ENCODE measurements around the gene BMP8B. TPM values are rescaled to one million over a fixed set of nuclear protein-coding genes. Genes with fewer than 3 reads are reported as not detected.

BMP8B gene
- total and polyA plus RNA-seq, 2 experiments from 2014 or later, result not detected

- no peak overlapping the region for H3K27ac ChIP-seq
- no peaks in the 10 kb centered on the region for H4K20me1 ChIP-seq (ENCODE audit: insufficient read depth)
- no peaks in the 10 kb centered on the region for H3K27me3 ChIP-seq (replicated peaks; ENCODE audit: insufficient read depth)
- H3K4me1 ChIP-seq (ENCODE audit: insufficient read depth), result no peaks in the 10 kb centered on the region
- H3K9me2 ChIP-seq (ENCODE audit: insufficient read depth), result no peaks in the 10 kb centered on the region
- H3K9me3 ChIP-seq (ENCODE audit: low read depth), result no peaks in the 10 kb centered on the region
- H3K9ac ChIP-seq, result no peak overlapping the region
- no peak overlapping the region for H3K4me2 ChIP-seq (ENCODE audit: unreplicated experiment)
- H3K36me3 ChIP-seq (ENCODE audit: low read depth), result no peaks in the 10 kb centered on the region; the same call in 1 of the 2 replicates
- no peak for DNase-seq
- no peak overlapping the region for H3K4me3 ChIP-seq
- in situ Hi-C loops (cut with MboI), result no loop called here
- no peak overlapping the region for H2AFZ ChIP-seq
- TF ChIP-seq EZH2phosphoT487 (IDR thresholded peaks at IDR 0.05; ENCODE audit: insufficient read depth, low read depth), result no peak
- TF ChIP-seq EZH2 (IDR thresholded peaks at IDR 0.05; ENCODE audit: insufficient read depth, poor library complexity, severe bottlenecking), result no peak
- no peaks in the 10 kb centered on the region for H3K79me2 ChIP-seq (ENCODE audit: insufficient read depth)
- no peaks in the 10 kb centered on the region for H3F3A ChIP-seq (ENCODE audit: insufficient read depth)
These were observed 29.3 kb downstream of the BMP8B start for GRCh38 chr1:39759436-39759726.

DNA sequence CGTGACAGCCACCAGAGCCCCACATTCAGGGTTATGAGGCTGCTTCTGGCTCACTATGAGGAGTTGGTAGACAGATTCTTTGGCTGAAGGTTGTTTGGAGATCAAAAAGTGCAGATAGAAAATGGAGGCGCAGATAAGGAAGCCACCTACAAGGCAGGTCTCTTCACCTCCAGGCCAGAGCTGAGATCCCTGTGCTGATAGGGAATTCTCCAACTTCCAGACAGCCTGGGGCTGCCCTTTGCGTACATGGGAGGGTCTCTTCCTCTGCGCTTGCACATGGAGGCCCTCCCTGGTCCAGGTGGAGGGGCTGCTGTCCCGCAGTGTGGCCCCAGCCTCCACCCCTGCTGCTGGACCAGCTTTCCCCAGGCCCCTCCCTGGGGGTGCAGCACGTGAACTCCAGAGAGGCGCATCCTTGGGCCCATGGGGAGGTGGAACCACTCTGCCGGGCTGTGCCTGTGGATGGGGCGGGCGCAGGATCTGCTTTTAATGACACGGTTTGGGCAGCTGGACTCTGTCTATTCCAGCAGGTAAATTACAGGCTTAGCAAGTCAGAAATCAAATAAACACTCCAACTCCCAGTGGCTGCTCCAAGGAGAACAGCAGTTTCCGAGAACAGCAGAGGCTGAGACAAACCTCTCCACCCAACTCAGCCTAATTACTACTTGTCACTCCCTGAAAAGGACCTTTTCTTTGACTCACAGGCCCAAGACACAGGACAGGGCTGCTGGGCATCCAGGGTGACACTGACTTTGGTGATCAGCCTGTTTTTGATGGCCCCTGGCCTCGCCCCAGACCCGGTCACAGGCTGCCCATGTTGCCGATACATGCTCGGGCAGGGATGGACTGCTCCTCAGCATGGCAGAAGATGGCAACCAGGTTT is 29.9 kb downstream of the BMP8B start:
- H3K4me1 ChIP-seq (ENCODE audit: insufficient read depth), result no peaks in the 10 kb centered on the region
- no peak overlapping the region for H3K27ac ChIP-seq
- H3K4me3 ChIP-seq, result no peak overlapping the region
- H3K36me3 ChIP-seq (ENCODE audit: low read depth), result no peaks in the 10 kb centered on the region; the same call in 1 of the 2 replicates
- no peaks in the 10 kb centered on the region for H3K9me2 ChIP-seq (ENCODE audit: insufficient read depth)
- 91 to 92% methylated on average over 15 to 16 of the region's 16 CpGs for WGBS, 2 experiments (ENCODE audit: low coverage in 1 of 2, low lambda C conversion rate in 2 of 2, missing lambda C conversion rate in 2 of 2)
- no peaks in the 10 kb centered on the region for H3F3A ChIP-seq (ENCODE audit: insufficient read depth)
- no peaks in the 10 kb centered on the region for H3K79me2 ChIP-seq (ENCODE audit: insufficient read depth)
- H3K27me3 ChIP-seq (replicated peaks; ENCODE audit: insufficient read depth), result no peaks in the 10 kb centered on the region
- TF ChIP-seq EZH2phosphoT487 (IDR thresholded peaks at IDR 0.05; ENCODE audit: insufficient read depth, low read depth), result no peak
- TF ChIP-seq EZH2 (IDR thresholded peaks at IDR 0.05; ENCODE audit: insufficient read depth, poor library complexity, severe bottlenecking), result no peak
- H4K20me1 ChIP-seq (ENCODE audit: insufficient read depth), result no peaks in the 10 kb centered on the region
- H3K9me3 ChIP-seq (ENCODE audit: low read depth), result no peaks in the 10 kb centered on the region
- no peak overlapping the region for H2AFZ ChIP-seq
- no peak overlapping the region for H3K4me2 ChIP-seq (ENCODE audit: unreplicated experiment)
- in situ Hi-C loops (cut with MboI), result no loop called here
- H3K9ac ChIP-seq, result no peak overlapping the region
- DNase-seq, result no peak

- peaks cover 6% of the 10 kb centered on the region; the same call in 1 of the 2 replicates for H3K36me3 ChIP-seq (ENCODE audit: low read depth)
- no peaks in the 10 kb centered on the region for H3K9me3 ChIP-seq (ENCODE audit: low read depth)
- no peak overlapping the region for H3K4me2 ChIP-seq (ENCODE audit: unreplicated experiment)
- H3F3A ChIP-seq (ENCODE audit: insufficient read depth), result no peaks in the 10 kb centered on the region
- no peak for DNase-seq
- H3K27me3 ChIP-seq (replicated peaks; ENCODE audit: insufficient read depth), result no peaks in the 10 kb centered on the region
- no peaks in the 10 kb centered on the region for H4K20me1 ChIP-seq (ENCODE audit: insufficient read depth)
- in situ Hi-C loops (cut with MboI), result no loop called here
- no peak overlapping the region for H3K4me3 ChIP-seq
- H3K27ac ChIP-seq, result no peak overlapping the region
- H3K4me1 ChIP-seq (ENCODE audit: insufficient read depth), result no peaks in the 10 kb centered on the region
- 80 to 81% methylated on average over 5 of the region's 5 CpGs for WGBS, 2 experiments (ENCODE audit: low coverage in 1 of 2, low lambda C conversion rate in 2 of 2, missing lambda C conversion rate in 2 of 2)
- no peak for TF ChIP-seq EZH2 (IDR thresholded peaks at IDR 0.05; ENCODE audit: insufficient read depth, poor library complexity, severe bottlenecking)
- no peak for TF ChIP-seq EZH2phosphoT487 (IDR thresholded peaks at IDR 0.05; ENCODE audit: insufficient read depth, low read depth)
- no peaks in the 10 kb centered on the region for H3K79me2 ChIP-seq (ENCODE audit: insufficient read depth)
- no peak overlapping the region for H2AFZ ChIP-seq
- H3K9ac ChIP-seq, result no peak overlapping the region
- H3K9me2 ChIP-seq (ENCODE audit: insufficient read depth), result no peaks in the 10 kb centered on the region
These were observed 31.2 kb downstream of the BMP8B start for GRCh38 chr1:39757501-39757900.

DNA sequence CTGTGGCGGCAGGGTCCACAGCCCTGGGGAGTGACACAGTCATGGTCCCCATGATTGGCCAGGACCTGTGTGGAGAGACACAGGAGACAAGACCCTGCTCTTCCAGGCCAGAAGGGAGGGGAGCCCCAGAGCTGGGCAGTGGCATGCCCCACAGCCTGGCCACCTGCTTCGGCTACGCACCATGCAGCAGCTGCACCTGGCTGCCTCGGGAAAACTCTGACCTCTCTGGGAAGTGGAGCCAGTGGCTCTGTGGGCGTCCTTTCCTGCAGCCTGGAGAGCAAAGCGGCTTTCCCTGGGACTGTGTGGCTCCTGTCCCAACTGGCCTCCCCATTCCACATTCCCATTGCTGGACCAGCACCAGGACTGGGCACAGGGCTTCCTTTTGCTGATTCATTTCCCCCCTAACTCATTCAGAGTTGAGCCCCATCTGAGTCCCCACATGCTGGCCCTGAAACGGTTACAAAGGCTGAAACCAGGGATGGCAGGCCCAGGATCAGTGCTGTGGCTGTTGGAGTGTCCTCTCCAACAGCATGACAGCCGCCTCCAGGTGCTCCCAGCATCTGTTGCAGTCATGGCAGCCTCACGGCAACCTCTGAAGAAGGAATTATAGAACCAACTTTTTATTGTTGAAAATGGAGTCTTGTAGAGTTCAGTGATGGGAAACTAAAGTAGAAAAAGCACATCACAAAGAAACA is 32.6 kb downstream of the BMP8B start:
- H3K9me2 ChIP-seq (ENCODE audit: insufficient read depth), result no peaks in the 10 kb centered on the region
- H3K36me3 ChIP-seq (ENCODE audit: low read depth), result peaks cover 17% of the 10 kb centered on the region; the same call in 1 of the 2 replicates
- H3K4me1 ChIP-seq (ENCODE audit: insufficient read depth), result no peaks in the 10 kb centered on the region
- no peak for DNase-seq
- H3K27me3 ChIP-seq (replicated peaks; ENCODE audit: insufficient read depth), result no peaks in the 10 kb centered on the region
- no peak overlapping the region for H3K27ac ChIP-seq
- TF ChIP-seq EZH2 (IDR thresholded peaks at IDR 0.05; ENCODE audit: insufficient read depth, poor library complexity, severe bottlenecking) (no peak), EZH2phosphoT487 (IDR thresholded peaks at IDR 0.05; ENCODE audit: insufficient read depth, low read depth) (no peak)
- WGBS, 2 experiments (ENCODE audit: low coverage in 1 of 2, low lambda C conversion rate in 2 of 2, missing lambda C conversion rate in 2 of 2), result 85 to 92% methylated on average over 9 of the region's 9 CpGs
- in situ Hi-C loops (cut with MboI), result no loop called here
- H3K79me2 ChIP-seq (ENCODE audit: insufficient read depth), result no peaks in the 10 kb centered on the region
- H3K9me3 ChIP-seq (ENCODE audit: low read depth), result no peaks in the 10 kb centered on the region
- no peak overlapping the region for H3K4me3 ChIP-seq
- no peak overlapping the region for H2AFZ ChIP-seq
- H3K4me2 ChIP-seq (ENCODE audit: unreplicated experiment), result no peak overlapping the region
- no peaks in the 10 kb centered on the region for H3F3A ChIP-seq (ENCODE audit: insufficient read depth)
- no peaks in the 10 kb centered on the region for H4K20me1 ChIP-seq (ENCODE audit: insufficient read depth)
- no peak overlapping the region for H3K9ac ChIP-seq

Measured in GM23248 (cell line).